Suprapubic skin (tissue), 4 donors: ENCODE data around the gene PSMD12. TPM values are rescaled to one million over a fixed set of nuclear protein-coding genes. Genes with fewer than 3 reads are reported as not detected.

Source experiments
- DNase-seq, 2 donors: peaks; one replicate each; pipeline ENCODE4 v3.0.0-alpha.2; 2019; ENCODE audit warnings: low spot score in 2 of 2
- H3K27ac ChIP-seq: fragments of 200-600 bp; sonication (generic); one replicate; pipeline ENCODE4 v1.5.1; 2019
- H3K27me3 ChIP-seq: fragments of 200-600 bp; sonication (generic); one replicate; pipeline ENCODE4 v1.5.1; 2019
- H3K36me3 ChIP-seq: fragments of 200-600 bp; sonication (generic); one replicate; pipeline ENCODE4 v1.5.1; 2019
- H3K4me1 ChIP-seq: fragments of 200-600 bp; sonication (generic); one replicate; pipeline ENCODE4 v1.5.1; 2019
- H3K4me3 ChIP-seq: fragments of 200-600 bp; sonication (generic); one replicate; pipeline ENCODE4 v1.5.1; 2019; ENCODE audit warnings: mild to moderate bottlenecking
- H3K9me3 ChIP-seq: fragments of 200-600 bp; sonication (generic); one replicate; pipeline ENCODE4 v1.5.1; 2019
- EP300 ChIP-seq: sonication (generic); formaldehyde crosslinking; IDR thresholded peaks from one replicate; pipeline ENCODE4 v1.6.1; 2017; ENCODE audit warnings: antibody characterized with exemption
- POLR2A ChIP-seq, 2 donors: fragments of 450-650 bp; IDR thresholded peaks; one replicate each; pipeline ENCODE4 v1.6.1; 2017; ENCODE audit warnings: antibody characterized with exemption in 2 of 2, mild to moderate bottlenecking in 2 of 2, moderate library complexity in 2 of 2
- POLR2AphosphoS5 ChIP-seq, 3 donors: sonication (generic); formaldehyde crosslinking; IDR thresholded peaks; one replicate each; pipeline ENCODE4 v1.6.1; 2017; ENCODE audit warnings: antibody characterized with exemption in 3 of 3
- WGBS: methylation state at CpG from one replicate; pipeline ENCODE4 v1.1.5; 2018; 5-methylcytosine and 5-hydroxymethylcytosine counted together
- total RNA-seq, 4 donors: library from RNA; depleted of rRNA; stranded (reverse); fragments of >200 nt; gene quantifications; one replicate each; pipeline ENCODE4 v1.1.0, GENCODE V29; 2016
- TF ChIP-seq, protein P1 (sequence below), 2 donors: fragments of 200-600 bp in 1 of 2; fragments of 450-650 bp in 1 of 2; sonication (generic) in 1 of 2; IDR thresholded peaks; one replicate each; pipeline ENCODE4 v1.5.1; 2016 to 2019; ENCODE audit warnings: antibody characterized with exemption in 2 of 2, mild to moderate bottlenecking in 1 of 2, moderate library complexity in 1 of 2

Gene PSMD12
- total RNA-seq, 4 donors from 2014 or later = 25.0 to 31.4 (median 27.8) TPM

DNA sequence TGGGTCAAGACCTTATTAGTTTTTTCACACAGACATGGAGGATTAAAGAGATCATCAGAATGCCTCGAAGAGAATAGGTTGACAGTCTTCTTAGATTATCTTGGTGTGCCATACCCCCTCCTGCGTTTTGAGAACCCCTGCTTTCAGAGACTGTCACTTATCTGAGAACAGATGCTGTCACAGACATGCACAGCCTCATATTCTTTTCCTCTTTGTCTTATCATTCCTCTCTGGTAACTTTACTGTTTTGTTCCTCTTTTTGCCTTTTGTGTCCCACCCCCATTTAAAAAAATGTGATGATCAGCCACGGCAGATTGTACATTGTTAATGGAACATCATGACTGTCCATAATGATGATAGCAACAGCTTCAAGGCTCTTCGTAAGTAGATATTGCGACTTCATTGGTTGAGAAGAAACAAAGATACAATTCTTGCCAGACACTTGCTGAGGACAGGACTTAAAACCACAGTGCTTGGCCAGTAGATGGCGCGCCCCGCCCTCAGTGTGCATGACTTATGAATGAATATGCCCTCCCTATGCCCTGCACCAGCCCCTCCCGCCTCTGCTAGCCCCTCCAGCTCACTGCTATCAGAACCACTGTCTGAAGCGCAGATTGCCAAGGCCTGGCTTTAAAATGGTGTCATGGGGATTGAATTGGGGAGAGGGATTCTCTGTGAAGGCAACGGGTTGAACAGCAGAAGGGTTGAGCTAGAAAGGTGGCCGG is 8.1 kb upstream of the PSMD12 start:
- H3K4me1 ChIP-seq = peaks cover 27% of the 10 kb centered on the region
- TF ChIP-seq POLR2AphosphoS5 (IDR thresholded peaks at IDR 0.05) = no peak
- TF ChIP-seq, protein P1, sequence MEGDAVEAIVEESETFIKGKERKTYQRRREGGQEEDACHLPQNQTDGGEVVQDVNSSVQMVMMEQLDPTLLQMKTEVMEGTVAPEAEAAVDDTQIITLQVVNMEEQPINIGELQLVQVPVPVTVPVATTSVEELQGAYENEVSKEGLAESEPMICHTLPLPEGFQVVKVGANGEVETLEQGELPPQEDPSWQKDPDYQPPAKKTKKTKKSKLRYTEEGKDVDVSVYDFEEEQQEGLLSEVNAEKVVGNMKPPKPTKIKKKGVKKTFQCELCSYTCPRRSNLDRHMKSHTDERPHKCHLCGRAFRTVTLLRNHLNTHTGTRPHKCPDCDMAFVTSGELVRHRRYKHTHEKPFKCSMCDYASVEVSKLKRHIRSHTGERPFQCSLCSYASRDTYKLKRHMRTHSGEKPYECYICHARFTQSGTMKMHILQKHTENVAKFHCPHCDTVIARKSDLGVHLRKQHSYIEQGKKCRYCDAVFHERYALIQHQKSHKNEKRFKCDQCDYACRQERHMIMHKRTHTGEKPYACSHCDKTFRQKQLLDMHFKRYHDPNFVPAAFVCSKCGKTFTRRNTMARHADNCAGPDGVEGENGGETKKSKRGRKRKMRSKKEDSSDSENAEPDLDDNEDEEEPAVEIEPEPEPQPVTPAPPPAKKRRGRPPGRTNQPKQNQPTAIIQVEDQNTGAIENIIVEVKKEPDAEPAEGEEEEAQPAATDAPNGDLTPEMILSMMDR (IDR thresholded peaks at IDR 0.05) = peak; percentile 41 to 79
- no peaks in the 10 kb centered on the region for H3K36me3 ChIP-seq
- H3K27me3 ChIP-seq = no peaks in the 10 kb centered on the region
- H3K27ac ChIP-seq = no peak overlapping the region
- DNase-seq = peak; percentile 93 to 96
- no peaks in the 10 kb centered on the region for H3K9me3 ChIP-seq
- H3K4me3 ChIP-seq = no peak overlapping the region
- 23% methylated on average over 12 of the region's 12 CpGs for WGBS

DNA sequence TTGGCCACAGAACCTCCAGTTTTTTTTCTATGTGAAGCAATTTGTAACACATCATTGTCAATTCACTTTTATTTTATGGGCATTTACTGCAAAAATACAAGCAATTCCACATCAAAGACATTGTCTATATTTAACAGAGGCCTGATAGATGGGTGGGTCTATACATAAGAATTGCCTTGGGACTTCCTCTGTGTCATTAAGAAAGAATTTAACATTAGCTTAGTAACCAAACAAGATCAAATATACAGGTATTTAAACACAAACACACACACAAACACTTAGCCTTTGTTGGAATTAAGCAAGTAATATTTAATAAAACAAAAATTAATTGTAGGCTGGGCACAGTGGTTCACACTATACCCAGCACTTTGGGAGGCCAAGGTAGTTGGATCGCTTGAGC is 6.4 kb upstream of the PSMD12 start:
- no peak overlapping the region for H3K4me3 ChIP-seq
- H3K4me1 ChIP-seq = peaks cover 13% of the 10 kb centered on the region
- no peaks in the 10 kb centered on the region for H3K27me3 ChIP-seq
- H3K36me3 ChIP-seq = no peaks in the 10 kb centered on the region
- H3K9me3 ChIP-seq = no peaks in the 10 kb centered on the region
- DNase-seq = no peak
- no peak overlapping the region for H3K27ac ChIP-seq
- TF ChIP-seq EP300 (no peak), POLR2AphosphoS5 (IDR thresholded peaks at IDR 0.05) (no peak), POLR2A (IDR thresholded peaks at IDR 0.05) (no peak)
- TF ChIP-seq, protein P1 (IDR thresholded peaks at IDR 0.05) = no peak
- 83% methylated on average over 1 of the region's 1 CpG for WGBS

DNA sequence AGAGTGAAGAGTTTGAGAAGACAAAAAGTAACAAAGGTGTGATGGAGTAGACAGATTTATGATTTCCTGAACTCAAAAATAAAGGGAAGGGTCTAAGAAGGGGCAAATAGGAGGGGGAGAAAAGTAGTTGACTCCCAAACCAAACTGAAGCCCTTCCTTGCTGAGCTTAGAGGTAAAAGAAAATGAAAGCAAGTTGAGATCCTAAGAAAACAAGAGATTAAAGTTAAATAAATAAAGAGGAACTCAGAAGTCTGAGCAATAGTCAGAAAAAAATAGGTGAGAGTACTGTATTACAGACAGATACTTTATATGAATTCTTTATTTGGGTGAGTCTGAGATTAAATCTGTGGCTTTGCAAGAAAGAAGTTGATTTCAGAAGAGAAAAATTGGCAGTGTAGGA is 3.3 kb upstream of the PSMD12 start:
- Histone ChIP-seq H3K27me3 (no peaks in the 10 kb centered on the region), H3K4me3 (no peak overlapping the region), H3K4me1 (peaks cover 13% of the 10 kb centered on the region), H3K27ac (no peak overlapping the region), H3K9me3 (no peaks in the 10 kb centered on the region), H3K36me3 (no peaks in the 10 kb centered on the region)
- TF ChIP-seq POLR2AphosphoS5 (IDR thresholded peaks at IDR 0.05) (no peak), EP300 (no peak), POLR2A (IDR thresholded peaks at IDR 0.05) (no peak)
- TF ChIP-seq, protein P1 (IDR thresholded peaks at IDR 0.05) = no peak
- no peak for DNase-seq

DNA sequence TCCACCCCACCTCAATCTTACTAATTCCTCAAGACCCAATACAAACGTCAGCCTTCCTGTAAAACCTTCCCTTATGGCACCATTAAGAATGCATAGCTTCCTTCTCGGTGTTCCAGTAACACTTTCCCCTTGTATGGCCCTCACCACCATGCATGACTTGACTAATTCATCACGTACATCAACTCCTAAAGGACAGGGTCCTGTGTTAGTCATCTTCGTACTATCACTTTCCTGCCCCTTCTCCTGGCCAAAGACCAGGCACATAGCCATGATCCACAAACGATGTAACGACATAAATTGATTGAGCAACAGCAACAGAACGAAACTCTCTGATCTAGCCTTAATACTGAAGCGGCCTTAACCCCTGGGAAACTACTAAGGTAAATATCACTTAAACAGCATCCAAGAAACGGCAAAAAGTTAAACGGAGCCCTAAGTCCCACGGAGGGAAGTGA is 612 bp downstream of the PSMD12 start:
- TF ChIP-seq, protein P1 (IDR thresholded peaks at IDR 0.05) = no peak
- no peak for TF ChIP-seq POLR2A (IDR thresholded peaks at IDR 0.05)
- WGBS = under 1% methylated on average over 11 of the region's 11 CpGs
- H3K27ac ChIP-seq = peak overlapping the region; percentile 96
- peak in 1 of 2 donors; percentile 43 for DNase-seq
- H3K27me3 ChIP-seq = no peaks in the 10 kb centered on the region
- peaks cover 44% of the 10 kb centered on the region for H3K4me1 ChIP-seq
- peak overlapping the region; percentile 96 for H3K4me3 ChIP-seq
- H3K9me3 ChIP-seq = no peaks in the 10 kb centered on the region
- peaks cover 3% of the 10 kb centered on the region for H3K36me3 ChIP-seq

DNA sequence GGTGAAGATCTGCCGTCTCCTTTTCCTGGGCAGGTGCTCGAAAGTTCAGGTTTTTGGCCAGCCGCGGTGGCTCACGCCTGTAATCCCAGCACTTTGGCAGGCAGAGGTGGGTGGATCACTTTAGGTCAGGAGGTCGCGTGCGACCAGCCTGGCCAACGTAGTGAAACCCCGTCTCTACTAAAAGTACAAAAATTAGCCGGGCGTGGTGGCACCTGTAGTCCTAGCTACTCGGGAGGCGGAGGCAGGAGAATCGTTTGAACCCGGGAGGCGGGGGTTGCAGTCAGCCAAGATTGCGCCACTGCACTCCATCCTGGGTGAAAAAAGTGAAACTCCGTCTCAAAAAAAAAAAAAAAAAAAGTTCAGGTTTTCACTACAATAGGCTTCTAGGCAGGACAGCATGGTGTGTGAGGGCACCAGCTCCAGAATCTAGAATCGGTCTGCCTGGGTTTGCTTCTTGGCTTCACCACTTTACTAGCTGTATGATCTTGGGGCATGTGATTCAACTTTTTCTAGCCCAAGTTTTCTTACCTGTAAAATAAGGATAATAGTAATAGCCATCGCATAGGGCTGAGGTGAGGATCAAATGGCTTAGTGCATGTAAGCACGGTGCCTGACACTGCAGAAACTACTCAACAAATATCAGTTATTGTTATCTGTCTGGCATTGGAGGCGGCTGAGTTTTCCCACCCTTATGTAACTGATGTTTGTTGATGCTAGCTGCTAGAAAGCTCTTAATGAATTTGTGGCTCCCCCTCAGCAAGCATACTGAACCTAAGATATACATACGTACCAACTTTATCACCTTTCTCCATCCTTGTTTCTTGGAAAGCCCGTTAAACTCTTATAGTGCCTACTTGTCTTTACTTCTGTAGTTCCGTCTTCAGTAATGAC is 1.3 kb downstream of the PSMD12 start:
- H3K4me1 ChIP-seq = peaks cover 50% of the 10 kb centered on the region
- no peaks in the 10 kb centered on the region for H3K27me3 ChIP-seq
- WGBS = 53% methylated on average over 26 of the region's 26 CpGs
- peaks cover 3% of the 10 kb centered on the region for H3K36me3 ChIP-seq
- TF ChIP-seq POLR2AphosphoS5 (IDR thresholded peaks at IDR 0.05) = no peak
- TF ChIP-seq, protein P1 (IDR thresholded peaks at IDR 0.05) = no peak
- TF ChIP-seq POLR2A (IDR thresholded peaks at IDR 0.05) = no peak
- TF ChIP-seq EP300 = no peak
- H3K4me3 ChIP-seq = peak overlapping the region; percentile 96
- H3K9me3 ChIP-seq = no peaks in the 10 kb centered on the region
- peak in 1 of 2 donors; percentile 40 for DNase-seq
- peak overlapping the region; percentile 96 for H3K27ac ChIP-seq
